ENCODE data around the gene G0S2. TPM values are rescaled to one million over a fixed set of nuclear protein-coding genes. Genes with fewer than 3 reads are reported as not detected.

Gene G0S2
- total RNA-seq, 2 donors from 2014 or later: 13.3 to 46.4 TPM

GRCh38 chr1:209703834-209704504 lies 28.8 kb downstream of the G0S2 start:
- Histone ChIP-seq H3K4me1 (replicated peaks) (no peaks in the 10 kb centered on the region), H3K27me3 (replicated peaks; ENCODE audit: insufficient read depth) (no peaks in the 10 kb centered on the region), H3K27ac (no peak overlapping the region), H3K4me3 (no peak overlapping the region), H3K9me3 (no peaks in the 10 kb centered on the region), H3K36me3 (no peaks in the 10 kb centered on the region)
- intact Hi-C loops (cut with DNase I): no loop called here
- 79% methylated on average over 6 of the region's 6 CpGs for WGBS
- DNase-seq (ENCODE audit: low spot score): no peak
- TF ChIP-seq POLR2A (IDR thresholded peaks at IDR 0.05) (no peak), POLR2AphosphoS5 (IDR thresholded peaks at IDR 0.05) (no peak), CTCF (IDR thresholded peaks at IDR 0.05) (no peak)

- Histone ChIP-seq H3K4me3 (no peak within 1 kb of the TSS), H3K27ac (no peak within 1 kb of the TSS), H3K4me1 (replicated peaks) (no peaks in the 10 kb centered on the region), H3K9me3 (no peaks in the 10 kb centered on the region), H3K36me3 (no peaks in the 10 kb centered on the region), H3K27me3 (replicated peaks; ENCODE audit: insufficient read depth) (no peaks in the 10 kb centered on the region)
- intact Hi-C loops (cut with DNase I): no loop called here
- 60% methylated on average over 6 of the region's 6 CpGs for WGBS
- TF ChIP-seq POLR2A (IDR thresholded peaks at IDR 0.05) (no peak), POLR2AphosphoS5 (IDR thresholded peaks at IDR 0.05) (no peak), CTCF (IDR thresholded peaks at IDR 0.05) (no peak)
- no peak for DNase-seq (ENCODE audit: low spot score)
Measured at GRCh38 chr1:209704584-209704983, 29.4 kb downstream of the G0S2 start, which contains the start of gene HSD11B1. TSS of gene HSD11B1 (plus strand) at chr1:209704846. CDS start at chr1:209704943, 97 bp downstream.

- Histone ChIP-seq H3K4me1 (replicated peaks) (no peaks in the 10 kb centered on the region), H3K27ac (no peak overlapping the region), H3K36me3 (no peaks in the 10 kb centered on the region), H3K4me3 (no peak overlapping the region), H3K27me3 (replicated peaks; ENCODE audit: insufficient read depth) (no peaks in the 10 kb centered on the region), H3K9me3 (no peaks in the 10 kb centered on the region)
- DNase-seq (ENCODE audit: low spot score): no peak
- intact Hi-C loops (cut with DNase I): no loop called here
- TF ChIP-seq POLR2AphosphoS5 (IDR thresholded peaks at IDR 0.05) (no peak), POLR2A (IDR thresholded peaks at IDR 0.05) (no peak), CTCF (IDR thresholded peaks at IDR 0.05) (no peak)
- 83% methylated on average over 2 of the region's 2 CpGs for WGBS
Measured at GRCh38 chr1:209705033-209705598, 29.9 kb downstream of the G0S2 start.

- Histone ChIP-seq H3K4me3 (no peak overlapping the region), H3K4me1 (replicated peaks) (no peaks in the 10 kb centered on the region), H3K36me3 (no peaks in the 10 kb centered on the region), H3K27ac (no peak overlapping the region), H3K27me3 (replicated peaks; ENCODE audit: insufficient read depth) (no peaks in the 10 kb centered on the region), H3K9me3 (no peaks in the 10 kb centered on the region)
- 93% methylated on average over 3 of the region's 3 CpGs for WGBS
- DNase-seq (ENCODE audit: low spot score): no peak
- TF ChIP-seq POLR2AphosphoS5 (IDR thresholded peaks at IDR 0.05) (no peak), POLR2A (IDR thresholded peaks at IDR 0.05) (no peak), CTCF (IDR thresholded peaks at IDR 0.05) (no peak)
- intact Hi-C loops (cut with DNase I): no loop called here
Measured at GRCh38 chr1:209706622-209707021, 31.4 kb downstream of the G0S2 start.

- Histone ChIP-seq H3K9me3 (no peaks in the 10 kb centered on the region), H3K36me3 (no peaks in the 10 kb centered on the region), H3K27me3 (replicated peaks; ENCODE audit: insufficient read depth) (no peaks in the 10 kb centered on the region), H3K4me1 (replicated peaks) (no peaks in the 10 kb centered on the region), H3K27ac (no peak overlapping the region), H3K4me3 (no peak overlapping the region)
- no peak for DNase-seq (ENCODE audit: low spot score)
- no peak for TF ChIP-seq POLR2A (IDR thresholded peaks at IDR 0.05)
- TF ChIP-seq POLR2AphosphoS5 (IDR thresholded peaks at IDR 0.05): no peak
- TF ChIP-seq CTCF (IDR thresholded peaks at IDR 0.05): no peak
- intact Hi-C loops (cut with DNase I): no loop called here
- WGBS: 59% methylated on average over 1 of the region's 1 CpG
Measured at GRCh38 chr1:209707308-209707707, 32.1 kb downstream of the G0S2 start.

Measured in prostate gland (tissue), 2 donors.